HG02623 (cell line): ENCODE measurements around the gene POLR2H.

Source experiments
- ATAC-seq: cut with Tn5 transposase; IDR thresholded peaks from one replicate; pipeline ENCODE4 v1.9.1; 2021; ENCODE audit warnings: moderate library complexity; ENCODE audit not compliant: unreplicated experiment

POLR2H gene

DNA sequence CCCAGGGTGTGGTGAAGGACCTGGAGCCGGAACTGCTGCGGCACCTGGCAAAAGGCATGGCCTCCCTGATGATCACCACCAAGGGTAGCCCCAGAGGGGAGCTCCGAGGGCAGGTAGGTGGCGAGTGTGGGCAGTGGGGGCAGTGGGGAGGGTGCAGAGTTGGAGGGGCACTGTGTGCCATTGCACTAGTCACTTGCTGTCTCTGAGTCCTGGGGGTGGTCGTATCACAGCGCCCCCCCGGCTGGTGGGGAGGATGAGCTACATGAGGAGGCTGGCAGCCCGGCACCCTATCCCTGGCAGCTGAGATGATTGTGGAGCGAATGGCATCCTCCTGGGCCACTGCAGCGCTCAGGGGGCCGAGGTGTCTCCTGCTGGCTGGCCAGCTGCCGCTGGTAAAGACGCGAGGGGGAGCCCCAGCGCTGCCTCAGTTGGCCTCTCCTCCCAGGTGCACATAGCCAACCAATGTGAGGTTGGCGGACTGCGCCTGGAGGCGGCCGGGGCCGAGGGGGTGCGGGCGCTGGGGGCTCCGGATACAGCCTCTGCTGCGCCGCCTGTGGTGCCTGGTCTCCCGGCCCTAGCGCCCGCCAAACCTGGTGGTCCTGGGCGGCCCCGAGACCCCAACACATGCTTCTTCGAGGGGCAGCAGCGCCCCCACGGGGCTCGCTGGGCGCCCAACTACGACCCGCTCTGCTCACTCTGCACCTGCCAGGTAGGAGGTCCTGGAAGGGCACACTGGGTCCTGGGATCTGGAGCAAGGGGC is 24.7 kb downstream of the POLR2H start:
- ATAC-seq, result no peak

GRCh38 chr3:184387174-184387714 is 25.7 kb downstream of the POLR2H start:
- ATAC-seq, result no peak

- ATAC-seq, result no peak
These were observed 26.8 kb downstream of the POLR2H start for GRCh38 chr3:184388164-184388935.

DNA sequence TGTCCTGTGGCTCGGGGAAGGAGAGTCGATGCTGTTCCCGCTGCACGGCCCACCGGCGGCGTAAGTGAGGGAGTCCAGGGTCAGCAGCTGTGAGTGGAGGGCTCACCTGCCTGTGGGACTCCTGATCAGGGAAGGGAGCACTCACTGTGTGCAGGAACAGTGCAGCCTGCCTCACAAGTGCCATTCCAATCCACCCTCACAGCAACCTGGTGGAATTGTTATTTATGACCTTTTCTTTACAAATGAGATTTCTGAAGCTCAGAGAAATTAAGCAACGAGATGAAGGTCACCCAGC is 27.4 kb downstream of the POLR2H start:
- no peak for ATAC-seq

DNA sequence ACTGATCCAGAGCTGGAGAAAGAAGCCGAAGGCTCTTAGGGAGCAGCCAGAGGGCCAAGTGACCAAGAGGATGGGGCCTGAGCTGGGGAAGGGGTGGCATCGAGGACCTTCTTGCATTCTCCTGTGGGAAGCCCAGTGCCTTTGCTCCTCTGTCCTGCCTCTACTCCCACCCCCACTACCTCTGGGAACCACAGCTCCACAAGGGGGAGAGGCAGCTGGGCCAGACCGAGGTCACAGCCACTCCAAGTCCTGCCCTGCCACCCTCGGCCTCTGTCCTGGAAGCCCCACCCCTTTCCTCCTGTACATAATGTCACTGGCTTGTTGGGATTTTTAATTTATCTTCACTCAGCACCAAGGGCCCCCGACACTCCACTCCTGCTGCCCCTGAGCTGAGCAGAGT is 27.9 kb downstream of the POLR2H start:
- ATAC-seq, result no peak

DNA sequence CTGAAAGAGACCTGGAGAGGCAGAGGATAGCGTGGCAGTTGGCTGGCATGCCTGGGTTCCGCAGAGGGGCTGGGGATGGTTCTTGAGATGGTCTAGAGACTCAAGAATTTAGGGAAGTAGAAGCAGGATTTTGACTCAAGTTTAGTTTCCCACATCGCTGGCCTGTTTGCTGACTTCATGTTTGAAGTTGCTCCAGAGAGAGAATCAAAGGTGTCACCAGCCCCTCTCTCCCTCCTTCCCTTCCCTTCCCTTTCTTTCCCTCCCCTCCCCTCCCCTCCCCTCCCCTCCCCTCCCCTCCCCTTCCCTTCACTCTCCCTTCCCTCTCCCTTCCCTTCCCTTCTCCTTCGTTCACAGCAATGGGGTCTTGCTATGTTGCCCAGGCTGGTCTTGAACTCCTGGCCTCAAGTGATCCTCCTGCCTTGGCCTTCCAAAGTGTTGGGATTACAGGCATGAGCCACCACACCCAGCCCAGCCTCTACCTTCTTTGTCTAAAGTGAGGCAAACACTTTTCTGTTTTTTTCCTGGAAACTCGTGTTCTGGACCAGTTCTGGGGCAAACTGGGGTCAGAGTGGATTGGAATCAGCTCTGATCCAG is 28.5 kb downstream of the POLR2H start:
- no peak for ATAC-seq

DNA sequence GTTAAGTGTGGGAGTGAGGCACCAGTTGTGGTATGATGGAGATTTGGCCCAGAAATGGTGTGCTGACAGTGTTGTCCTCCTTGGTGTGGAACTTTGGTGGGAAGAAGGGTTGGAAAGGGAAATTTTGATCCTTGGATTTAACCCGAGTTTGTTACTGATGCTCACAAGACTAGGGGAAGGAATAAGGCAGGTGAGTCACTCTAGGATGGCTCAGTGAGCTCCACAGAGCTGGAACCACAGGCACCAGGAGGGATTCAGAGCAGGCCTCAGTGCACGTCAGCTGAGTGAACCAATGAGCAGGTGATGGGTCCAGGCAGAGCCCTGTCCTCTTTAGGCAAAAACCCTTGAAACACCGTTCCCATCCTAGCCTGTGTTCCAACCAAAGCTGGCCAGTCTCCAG is 29.8 kb downstream of the POLR2H start:
- no peak for ATAC-seq

DNA sequence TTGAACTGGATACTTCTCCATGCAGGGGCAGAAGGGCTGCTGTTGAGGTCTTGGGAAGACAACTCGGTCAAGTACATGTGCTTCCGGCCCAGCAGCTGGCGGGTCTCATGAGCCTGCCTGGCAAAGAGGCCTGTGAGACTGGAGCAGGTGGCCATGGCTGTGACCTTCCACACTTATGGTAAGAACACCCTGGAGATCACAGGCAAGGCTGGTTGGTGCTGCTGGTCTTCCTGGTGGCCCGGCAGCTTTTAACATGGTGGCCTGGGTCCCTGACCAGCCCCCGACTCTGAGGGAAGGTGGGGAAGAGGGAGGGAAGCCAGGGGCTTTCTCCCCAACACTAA is 33.8 kb downstream of the POLR2H start:
- ATAC-seq, result no peak

GRCh38 chr3:184399410-184399809 is 37.9 kb downstream of the POLR2H start:
- no peak for ATAC-seq

GRCh38 chr3:184405075-184406030 is 43.8 kb downstream of the POLR2H start:
- no peak for ATAC-seq

GRCh38 chr3:184409331-184409926 is 47.9 kb downstream of the POLR2H start:
- no peak for ATAC-seq

DNA sequence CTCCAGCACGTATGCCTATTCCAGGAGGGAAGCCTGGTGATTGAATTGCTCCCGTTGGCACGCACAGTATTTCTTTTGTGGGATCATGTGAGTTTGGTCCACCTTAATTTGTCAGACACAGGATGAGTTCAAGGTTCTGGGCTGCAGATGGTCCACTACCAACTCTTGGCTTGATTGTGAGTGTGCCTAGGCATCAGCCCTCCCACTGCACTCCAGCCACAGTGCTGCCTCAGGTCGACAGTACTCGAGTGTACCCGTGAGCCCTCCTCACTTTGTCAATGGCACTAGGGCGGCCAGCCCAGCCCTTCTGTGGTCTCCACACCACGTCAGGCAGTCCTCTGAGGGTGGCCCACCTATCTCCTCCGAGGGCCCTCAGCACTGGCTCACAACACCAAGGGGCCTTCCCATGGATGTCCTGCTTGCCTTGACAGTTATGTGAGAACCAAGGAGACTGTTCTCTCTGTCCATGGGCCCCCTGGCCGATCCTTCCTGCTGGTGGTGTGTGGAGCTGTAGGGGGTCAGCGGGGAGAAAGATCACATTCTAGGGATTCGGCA is 48.5 kb downstream of the POLR2H start:
- ATAC-seq, result no peak

DNA sequence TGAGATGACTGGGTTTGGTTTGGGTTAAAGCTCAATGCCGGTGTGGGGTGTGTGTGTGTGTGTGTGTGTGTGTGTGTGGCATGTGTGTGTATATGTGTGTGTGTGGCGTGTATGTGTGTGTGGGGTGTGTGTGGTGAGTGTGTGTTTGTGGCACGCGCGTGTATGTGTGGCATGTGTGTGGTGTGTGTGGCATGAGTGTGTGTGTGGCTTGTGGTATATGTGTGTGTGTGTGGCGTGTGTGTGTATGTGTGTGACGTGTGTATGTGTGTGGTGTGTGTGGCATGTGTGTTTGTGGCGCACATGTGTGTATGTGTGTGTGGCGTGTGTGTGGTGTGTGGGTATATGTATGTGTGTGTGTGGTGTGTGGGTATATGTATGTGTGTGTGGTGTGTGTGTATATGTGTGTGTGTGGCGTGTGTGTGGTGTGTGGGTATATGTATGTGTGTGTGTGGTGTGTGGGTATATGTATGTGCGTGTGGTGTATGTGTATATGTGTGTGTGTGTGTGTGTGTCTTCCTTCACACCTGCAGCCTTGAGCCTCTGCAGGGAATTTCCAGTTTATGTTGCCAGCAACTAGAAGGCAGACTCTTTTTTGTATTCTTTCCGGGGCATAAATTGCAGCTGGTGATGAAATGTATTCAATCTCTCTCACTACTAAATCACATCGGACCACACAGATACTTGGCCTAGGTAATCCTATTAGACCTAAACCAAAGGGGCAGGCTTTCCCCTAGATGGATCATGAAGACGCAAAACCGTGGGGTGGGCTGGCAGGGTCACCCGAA is 53.1 kb downstream of the POLR2H start:
- ATAC-seq, result no peak

GRCh38 chr3:184415203-184415490 is 53.6 kb downstream of the POLR2H start:
- no peak for ATAC-seq

GRCh38 chr3:184417619-184418327 is 56.3 kb downstream of the POLR2H start:
- peak; percentile 77 for ATAC-seq
